Transverse colon (tissue), 4 donors: ENCODE results near the gene PNPLA5. TPM values are rescaled to one million over a fixed set of nuclear protein-coding genes. Genes with fewer than 3 reads are reported as not detected.

Source experiments
- DNase-seq: peaks from one replicate; pipeline ENCODE4 v3.0.0-alpha.2; 2019
- H3K27ac ChIP-seq, 4 donors: fragments of 200-600 bp; sonication (generic); 2 replicates each; pipeline ENCODE4 v1.5.1; 2016 to 2018; ENCODE audit warnings: inconsistent platforms in 4 of 4
- H3K27me3 ChIP-seq: fragments of 200-600 bp; sonication (generic); 2 replicates; pipeline ENCODE4 v1.5.1; 2017; ENCODE audit warnings: inconsistent platforms
- H3K36me3 ChIP-seq, 4 donors: fragments of 200-600 bp; sonication (generic); 2 replicates each; pipeline ENCODE4 v1.5.1; 2017 to 2019; ENCODE audit warnings: inconsistent platforms in 4 of 4
- H3K4me1 ChIP-seq, 4 donors: fragments of 200-600 bp; sonication (generic); 2 replicates each; pipeline ENCODE4 v1.5.1; 2017 to 2020; ENCODE audit warnings: inconsistent platforms in 4 of 4
- H3K4me3 ChIP-seq, 4 donors: fragments of 200-600 bp; sonication (generic); 1 replicate in 1 of 4; 2 replicates in 3 of 4; pipeline versions ENCODE4 v1.5.1 to v1.6.1; 2017 to 2019; ENCODE audit warnings: inconsistent platforms in 4 of 4
- H3K9me3 ChIP-seq, 2 donors: fragments of 200-600 bp; sonication (generic); 2 replicates each; pipeline ENCODE4 v1.5.1; 2017 to 2019; ENCODE audit warnings: inconsistent platforms in 2 of 2
- CTCF ChIP-seq, 5 experiments: fragments of 200-600 bp in 3 of 5; fragments of 450-650 bp in 2 of 5; sonication (generic) in 3 of 5; IDR thresholded peaks; 1 replicate in 2 of 5; 2 replicates in 3 of 5; pipeline ENCODE4 v1.5.1; 2016 to 2017; ENCODE audit warnings: antibody characterized with exemption in 5 of 5, inconsistent platforms in 3 of 5, mild to moderate bottlenecking in 2 of 5, moderate library complexity in 1 of 5
- EP300 ChIP-seq: sonication (generic); formaldehyde crosslinking; IDR thresholded peaks from one replicate; pipeline ENCODE4 v1.6.1; 2017; ENCODE audit warnings: antibody characterized with exemption, low read depth
- POLR2A ChIP-seq: fragments of 450-650 bp; IDR thresholded peaks from one replicate; pipeline ENCODE4 v1.6.1; 2016; ENCODE audit warnings: antibody characterized with exemption, mild to moderate bottlenecking, moderate library complexity
- POLR2AphosphoS5 ChIP-seq, 3 donors: sonication (generic); formaldehyde crosslinking; IDR thresholded peaks; one replicate each; pipeline ENCODE4 v1.6.1; 2016; ENCODE audit warnings: antibody characterized with exemption in 3 of 3
- WGBS, 2 donors: methylation state at CpG; one replicate each; pipeline ENCODE4 v1.1.5; 2018; ENCODE audit warnings: low coverage in 1 of 2; 5-methylcytosine and 5-hydroxymethylcytosine counted together
- in situ Hi-C, 4 donors: fragments of 200-750 bp; cut with MboI; loops; one replicate each; pipeline versions ENCODE4 v1.15.0 to v1.15.1; 2017; ENCODE audit warnings: low sequenced_read_pairs in 3 of 4, low pct_ligation_motif_present in 1 of 4, low pct_unique_long_range_greater_than_20kb in 1 of 4
- intact Hi-C: fragments of 100-400 bp; cut with DNase I; formaldehyde crosslinking; loops from one replicate; pipeline ENCODE4 v1.15.1; 2023; ENCODE audit warnings: low total_unique reads
- total RNA-seq, 4 donors: library from RNA; depleted of rRNA; stranded (reverse); fragments of >200 nt; gene quantifications; one replicate each; pipeline ENCODE4 v1.1.0, GENCODE V29; 2016

The PNPLA5 gene
- total RNA-seq, 4 donors from 2014 or later, result not detected

GRCh38 chr22:43844560-43845545 is 47.0 kb downstream of the PNPLA5 start:
- intact Hi-C loops (no loop called here), in situ Hi-C loops (loop anchor here in 1 of 4 donors (25.0 kb wide), 1 partner anchor 92 kb away; no protein-coding TSS in a partner anchor)
- WGBS, 2 donors, result 81% methylated on average over 27 of the region's 31 CpGs; no CpG with 5 or more reads in 1 of the 2 donors
- no peaks in the 10 kb centered on the region for H3K9me3 ChIP-seq
- no peak overlapping the region for H3K27ac ChIP-seq
- no peak overlapping the region for H3K4me3 ChIP-seq
- H3K4me1 ChIP-seq, result no peaks in the 10 kb centered on the region
- H3K27me3 ChIP-seq, result no peaks in the 10 kb centered on the region
- no peak for TF ChIP-seq POLR2A
- TF ChIP-seq CTCF (IDR thresholded peaks at IDR 0.05), result no peak
- TF ChIP-seq POLR2AphosphoS5 (IDR thresholded peaks at IDR 0.05), result no peak
- no peak for TF ChIP-seq EP300
- H3K36me3 ChIP-seq, result no peaks in the 10 kb centered on the region
- no peak for DNase-seq

GRCh38 chr22:43843783-43844530 is 47.9 kb downstream of the PNPLA5 start:
- Histone ChIP-seq H3K9me3 (no peaks in the 10 kb centered on the region), H3K36me3 (no peaks in the 10 kb centered on the region), H3K27me3 (no peaks in the 10 kb centered on the region), H3K4me1 (no peaks in the 10 kb centered on the region), H3K4me3 (no peak overlapping the region), H3K27ac (no peak overlapping the region)
- TF ChIP-seq EP300 (no peak), POLR2AphosphoS5 (IDR thresholded peaks at IDR 0.05) (no peak), POLR2A (no peak), CTCF (IDR thresholded peaks at IDR 0.05) (no peak)
- no peak for DNase-seq
- in situ Hi-C loops (loop anchor here in 1 of 4 donors (25.0 kb wide), 1 partner anchor 93 kb away; no protein-coding TSS in a partner anchor), intact Hi-C loops (no loop called here)
- 80 to 85% methylated on average over 1 to 19 of the region's 21 CpGs for WGBS, 2 donors

- TF ChIP-seq POLR2A (no peak), POLR2AphosphoS5 (IDR thresholded peaks at IDR 0.05) (no peak), EP300 (no peak), CTCF (IDR thresholded peaks at IDR 0.05) (no peak)
- Histone ChIP-seq H3K27ac (no peak overlapping the region), H3K27me3 (no peaks in the 10 kb centered on the region), H3K4me1 (no peaks in the 10 kb centered on the region), H3K4me3 (no peak overlapping the region), H3K36me3 (no peaks in the 10 kb centered on the region), H3K9me3 (no peaks in the 10 kb centered on the region)
- intact Hi-C loops (no loop called here), in situ Hi-C loops (loop anchor here in 1 of 4 donors (25.0 kb wide), 1 partner anchor 96 kb away; no protein-coding TSS in a partner anchor)
- no peak for DNase-seq
- WGBS, 2 donors, result 90% methylated on average over 20 of the region's 21 CpGs; no CpG with 5 or more reads in 1 of the 2 donors
Observed at GRCh38 chr22:43841742-43842141, 50.1 kb downstream of the PNPLA5 start.

DNA sequence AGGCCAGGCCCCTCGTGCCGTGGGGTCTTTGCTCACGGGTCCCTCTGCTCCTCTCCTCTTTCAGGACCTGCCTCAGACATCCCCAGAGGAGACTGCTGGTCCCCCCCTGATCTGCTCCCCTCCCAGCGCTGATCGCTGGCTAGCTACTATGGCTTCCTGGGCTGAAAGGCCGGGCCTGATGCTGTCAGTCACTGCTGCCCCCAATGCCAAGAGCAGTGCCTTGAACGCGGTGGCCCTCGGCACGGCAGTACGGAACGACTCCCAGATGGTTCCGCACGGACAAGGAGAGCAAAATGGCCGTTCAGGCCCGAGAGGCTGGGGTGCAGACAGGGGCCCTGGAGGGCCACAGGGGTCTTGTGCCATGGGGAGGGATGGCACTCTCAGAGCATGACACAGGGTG is 51.0 kb downstream of the PNPLA5 start:
- Histone ChIP-seq H3K4me3 (no peak overlapping the region), H3K4me1 (no peaks in the 10 kb centered on the region), H3K27ac (no peak overlapping the region), H3K9me3 (no peaks in the 10 kb centered on the region), H3K27me3 (no peaks in the 10 kb centered on the region), H3K36me3 (no peaks in the 10 kb centered on the region)
- TF ChIP-seq CTCF (IDR thresholded peaks at IDR 0.05) (no peak), POLR2AphosphoS5 (IDR thresholded peaks at IDR 0.05) (no peak), EP300 (no peak), POLR2A (no peak)
- in situ Hi-C loops, result loop anchor here in 1 of 4 donors (25.0 kb wide), 1 partner anchor 96 kb away; no protein-coding TSS in a partner anchor
- intact Hi-C loops, result no loop called here
- 80% methylated on average over 16 of the region's 16 CpGs; no CpG with 5 or more reads in 1 of the 2 donors for WGBS, 2 donors
- no peak for DNase-seq
